Activated gamma-delta T cell (primary cell): ENCODE results near the gene OTUB2.

ENCODE experiments used
- DNase-seq: peaks from one replicate; lab custom pipeline; 2025; lab: John Stamatoyannopoulos, UW

Gene OTUB2

DNA sequence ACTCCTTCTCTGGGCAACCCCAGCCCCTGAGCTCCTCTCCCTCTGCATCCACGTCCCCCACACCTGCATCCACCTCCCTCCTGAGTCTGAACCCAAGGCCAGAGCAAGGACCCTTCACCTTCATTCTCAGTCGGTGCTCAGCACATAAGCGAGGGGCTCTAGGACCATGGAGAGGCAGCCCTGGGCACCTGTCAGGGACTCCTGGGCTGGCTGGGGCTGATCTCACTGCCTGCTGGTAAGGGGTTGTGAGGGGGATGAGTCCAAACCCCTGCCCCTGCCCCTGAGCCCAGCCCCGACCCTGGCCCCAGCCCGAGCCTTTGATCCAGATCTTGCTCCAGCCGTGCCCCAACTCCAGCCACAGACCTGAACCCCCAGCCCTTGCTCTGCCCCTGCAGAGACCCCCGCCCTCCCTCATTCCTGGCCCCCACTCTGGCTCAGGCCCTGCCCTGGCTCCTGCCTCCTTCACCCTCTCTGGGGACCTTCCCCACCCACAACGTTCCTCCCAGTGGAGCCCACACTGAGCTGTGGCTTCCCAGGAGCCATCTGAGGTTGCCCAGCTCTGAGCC is 29.9 kb upstream of the OTUB2 start:
- DNase-seq, result no peak

DNA sequence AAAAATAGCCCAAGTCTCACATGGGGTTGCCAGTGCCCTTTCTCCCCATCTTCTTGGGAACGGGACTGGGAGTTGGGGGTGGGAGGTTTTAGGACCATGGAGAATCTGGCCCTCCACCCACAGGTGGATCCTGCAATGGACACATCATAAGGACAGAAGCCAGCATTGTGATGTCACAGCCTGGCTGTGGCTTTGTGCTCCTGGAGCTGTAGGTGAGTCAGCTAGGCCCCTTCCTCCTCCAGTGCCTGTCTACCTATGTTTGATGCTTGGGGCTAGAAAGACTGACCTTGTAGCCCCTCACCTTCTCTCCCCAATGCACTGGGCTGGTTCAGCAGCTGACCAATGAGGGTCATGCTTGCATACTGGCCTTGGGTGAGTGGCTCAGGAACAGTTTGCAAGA is 29.1 kb upstream of the OTUB2 start, which contains the start of gene CCDC197:
Gene CCDC197 (plus strand): TSS at position 220 of the 400 bp plus-strand sequence. CDS start 831 bp downstream, outside the sequence.
- no peak for DNase-seq

DNA sequence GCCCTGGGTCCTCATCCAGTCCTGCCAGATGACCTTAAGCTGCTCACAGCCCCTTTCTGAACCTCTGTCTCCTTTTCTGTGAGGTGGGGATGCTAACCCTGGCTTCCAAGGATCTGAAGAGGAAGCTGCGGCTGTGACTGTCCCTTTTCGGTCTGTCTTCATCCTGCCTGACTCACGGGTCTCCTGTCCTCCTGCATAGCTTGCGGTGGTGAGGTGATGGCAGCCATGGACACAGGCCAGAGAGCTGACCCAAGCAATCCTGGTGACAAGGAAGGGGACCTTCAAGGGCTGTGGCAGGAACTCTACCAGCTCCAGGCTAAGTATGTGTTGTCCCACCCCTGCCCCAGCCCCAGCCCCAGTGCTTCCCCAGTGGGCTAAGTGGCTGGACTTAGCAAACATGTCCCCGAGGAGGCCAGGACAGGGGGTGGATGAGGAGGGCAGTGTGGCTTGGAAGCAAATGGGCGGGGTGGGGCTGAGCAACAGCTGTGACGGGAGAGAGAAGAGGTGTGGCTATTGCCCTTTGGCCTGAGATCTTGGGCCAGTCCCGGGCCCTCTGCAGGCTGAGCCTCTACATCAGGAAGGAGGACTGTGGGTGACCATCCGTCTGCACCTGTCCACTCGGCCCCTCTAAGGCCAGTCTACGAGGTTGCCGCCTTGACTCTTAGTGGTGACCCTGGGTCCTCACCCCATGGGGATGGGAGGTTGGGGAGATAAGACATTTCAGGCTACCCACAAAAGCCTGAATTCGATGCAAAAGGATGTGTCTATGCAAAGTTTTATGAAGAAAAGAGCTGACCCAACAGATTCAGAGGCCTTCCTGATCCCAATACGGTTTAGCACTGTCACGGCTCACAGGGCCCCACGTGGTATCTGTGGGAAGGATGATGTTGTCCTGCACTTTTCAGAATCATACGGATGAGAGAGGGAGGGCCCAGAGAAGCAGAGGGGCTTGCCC is 27.9 kb upstream of the OTUB2 start:
- DNase-seq, result no peak

DNA sequence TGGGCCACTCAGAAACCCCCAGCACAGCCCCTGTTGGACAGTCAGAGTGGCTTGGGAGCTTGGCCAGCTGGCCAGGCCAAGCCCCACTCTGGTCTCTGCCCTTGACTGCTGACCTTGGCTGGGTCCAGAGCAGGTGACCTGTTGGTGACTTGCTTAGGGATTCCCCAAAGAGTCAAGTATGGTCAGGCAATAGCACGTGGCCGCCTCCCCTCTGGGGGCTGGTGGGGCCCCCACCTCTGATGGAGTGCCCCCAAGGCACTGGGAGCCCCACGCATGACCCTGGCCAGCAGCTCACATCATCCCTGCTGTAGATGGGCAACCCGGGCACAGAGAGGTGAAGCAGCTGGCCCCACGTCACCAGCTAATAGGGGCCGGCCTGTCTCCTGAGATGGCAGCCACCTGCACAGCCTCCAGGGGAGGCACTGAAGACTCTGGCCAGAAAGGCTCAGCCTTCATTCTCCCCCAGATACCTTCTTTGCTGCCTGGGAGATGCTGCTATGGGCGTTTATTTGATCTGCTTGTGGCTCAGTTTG is 27.2 kb upstream of the OTUB2 start:
- DNase-seq, result no peak

DNA sequence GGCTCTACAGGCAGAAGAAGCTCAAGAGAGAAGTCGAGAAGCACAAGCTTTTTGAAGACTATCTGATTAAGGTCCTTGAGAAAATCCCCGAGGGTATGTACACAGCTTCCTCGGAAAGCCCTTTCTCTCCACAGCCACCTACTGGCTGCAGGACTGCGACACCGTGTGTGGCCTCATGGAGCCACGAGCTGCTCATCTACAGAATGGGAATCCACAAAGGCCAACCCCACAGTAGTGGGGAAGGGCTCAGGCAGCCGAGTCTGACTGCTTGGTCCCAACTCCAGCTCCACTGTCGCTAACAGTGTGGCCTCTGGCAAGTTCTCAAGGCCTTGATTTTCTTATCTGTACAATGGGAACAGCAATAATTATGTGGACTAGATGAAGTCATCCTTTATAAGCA is 26.6 kb upstream of the OTUB2 start:
- DNase-seq, result no peak

DNA sequence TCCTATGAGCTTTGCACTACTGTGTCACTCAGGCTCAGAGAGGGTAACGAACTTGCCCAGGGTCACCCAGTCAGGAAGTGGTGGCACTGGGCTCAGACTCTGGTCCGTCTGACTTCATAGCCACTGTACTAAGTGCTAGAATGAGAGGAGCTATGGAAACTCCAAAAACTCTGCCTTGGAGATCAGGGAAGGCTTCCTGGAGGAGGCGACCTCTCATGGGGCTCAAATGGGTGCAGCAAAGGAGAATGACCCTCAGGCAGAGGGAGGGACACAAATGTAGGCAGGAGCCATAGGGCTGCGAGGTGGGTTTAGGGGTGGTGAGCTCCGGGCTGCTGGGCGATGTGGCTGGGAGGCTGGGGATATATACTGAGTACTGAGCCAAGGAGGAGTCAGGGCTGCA is 25.9 kb upstream of the OTUB2 start:
- no peak for DNase-seq

DNA sequence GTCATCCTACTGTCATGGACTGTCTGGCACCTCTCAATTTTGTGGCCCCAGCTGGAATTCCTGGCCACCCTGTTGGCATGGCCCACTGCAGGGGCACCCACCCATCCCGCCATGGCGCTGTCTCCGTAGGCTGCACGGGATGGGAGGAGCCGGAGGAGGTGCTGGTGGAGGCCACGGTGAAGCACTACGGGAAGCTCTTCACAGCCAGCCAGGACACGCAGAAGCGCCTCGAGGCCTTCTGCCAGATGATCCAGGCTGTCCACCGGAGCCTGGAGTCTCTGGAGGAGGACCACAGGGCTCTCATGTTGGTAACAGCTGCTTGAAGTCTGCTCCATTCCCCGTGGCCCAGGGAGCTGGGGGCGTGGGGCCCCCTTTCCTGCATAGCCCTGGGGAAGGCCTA is 25.1 kb upstream of the OTUB2 start:
- DNase-seq, result no peak

DNA sequence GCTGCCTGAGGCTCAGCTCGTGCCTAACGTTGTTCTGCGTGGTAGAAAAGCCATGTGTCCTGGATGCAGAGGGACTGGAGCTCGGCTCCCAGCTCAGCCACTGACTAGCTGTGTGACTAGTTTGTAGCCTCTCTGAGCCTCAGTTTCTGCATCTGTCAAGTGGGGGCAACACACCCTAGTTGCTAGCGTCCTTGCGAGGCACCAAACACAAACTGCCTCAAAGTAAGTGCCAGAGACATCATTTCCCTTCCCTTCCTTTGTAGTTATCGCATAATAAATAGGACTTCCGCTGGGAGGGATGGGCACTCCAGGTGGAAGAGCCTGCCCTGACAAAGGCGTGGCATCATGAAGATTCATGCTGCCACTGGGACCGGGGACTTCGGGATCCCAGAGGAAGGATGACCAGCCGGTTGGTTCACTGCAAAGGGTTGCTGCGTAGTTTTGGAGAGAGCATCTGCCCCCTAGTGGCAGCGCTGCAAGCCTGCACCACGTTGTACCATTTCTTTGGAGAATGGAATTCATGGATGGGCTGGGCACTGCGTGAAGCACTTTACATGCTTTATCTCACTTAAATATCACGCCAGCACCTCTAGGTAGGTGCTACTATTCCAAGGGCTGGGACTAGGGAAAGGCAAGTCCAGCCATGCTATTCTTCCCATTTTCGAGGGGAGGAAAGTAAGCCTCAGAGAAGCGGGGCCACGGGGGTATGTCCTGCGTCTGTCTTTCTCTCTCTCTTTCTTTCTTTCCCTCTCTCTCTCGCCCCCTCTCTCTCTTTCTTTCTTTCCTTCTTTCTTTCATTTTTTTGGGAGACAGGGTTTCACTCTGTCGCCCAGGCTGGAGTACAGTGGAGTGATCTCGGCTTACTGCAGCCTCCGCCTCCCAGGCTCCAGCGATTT is 24.4 kb upstream of the OTUB2 start:
- no peak for DNase-seq

DNA sequence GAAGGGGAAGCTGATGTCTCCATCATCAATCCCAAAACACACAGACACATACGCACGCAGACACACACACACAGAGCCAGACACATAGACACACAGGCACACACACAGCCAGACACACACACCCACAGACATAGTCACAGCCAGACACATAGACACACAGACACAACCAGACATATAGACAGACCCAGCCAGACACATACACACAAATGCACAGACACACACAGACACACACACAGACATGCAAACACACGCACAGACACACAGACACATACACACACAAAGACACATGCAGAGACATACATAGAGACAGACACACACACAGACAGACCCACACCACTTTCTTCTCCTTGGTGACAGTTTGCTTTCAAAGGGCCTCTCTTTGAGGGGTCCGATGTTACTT is 22.7 kb upstream of the OTUB2 start:
- no peak for DNase-seq

DNA sequence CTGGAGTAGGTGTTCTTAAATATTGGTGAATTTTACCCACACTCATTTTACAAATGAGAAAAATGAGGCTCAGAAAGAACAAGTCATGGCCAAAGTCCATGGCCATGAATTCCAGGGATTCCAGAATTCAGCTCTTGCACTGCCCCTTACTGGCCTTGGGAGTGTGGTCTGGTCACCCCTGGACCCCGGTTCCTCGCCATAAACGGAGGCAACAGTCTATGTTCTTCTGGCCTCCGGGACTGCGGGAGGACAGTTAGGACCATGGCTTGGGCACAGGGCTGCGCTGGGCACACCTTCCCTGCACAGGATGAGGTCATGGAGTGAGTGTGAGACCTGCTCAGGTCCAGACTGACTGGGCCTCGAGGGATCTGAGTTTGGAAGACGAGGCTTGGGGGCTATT is 22.1 kb upstream of the OTUB2 start:
- no peak for DNase-seq

DNA sequence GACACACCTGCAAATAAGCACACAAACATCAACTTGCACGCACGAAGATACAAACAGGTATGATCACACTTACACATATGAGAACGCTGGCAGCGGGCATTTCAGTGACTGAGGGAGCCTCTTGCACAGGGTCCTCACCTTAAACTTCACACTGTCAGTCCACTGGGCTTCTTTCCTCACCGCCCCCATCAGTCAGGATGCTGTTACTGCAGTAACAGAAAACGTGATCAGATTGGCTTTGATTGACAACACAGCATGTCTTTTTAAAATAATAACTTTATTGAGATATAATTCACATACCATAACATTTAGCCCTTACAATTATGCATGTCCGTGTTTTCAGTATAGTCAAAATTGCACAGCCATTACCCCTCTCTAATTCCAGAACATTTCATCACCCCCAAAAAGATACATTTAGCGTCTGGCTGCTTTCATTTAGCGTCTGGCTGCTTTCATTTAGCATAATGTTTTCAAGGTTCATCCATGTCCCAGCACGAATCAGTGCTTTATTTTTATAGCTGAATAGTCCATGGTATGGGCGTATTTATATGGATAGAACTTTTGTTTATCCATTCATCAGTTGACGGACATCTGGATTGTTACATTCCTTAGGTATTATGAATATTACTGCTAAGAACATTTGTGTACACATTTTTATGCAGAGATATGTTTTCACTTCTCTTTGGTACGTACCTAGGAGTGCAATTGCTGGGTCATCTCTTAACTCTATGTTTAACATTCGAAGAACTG is 20.6 kb upstream of the OTUB2 start:
- no peak for DNase-seq

DNA sequence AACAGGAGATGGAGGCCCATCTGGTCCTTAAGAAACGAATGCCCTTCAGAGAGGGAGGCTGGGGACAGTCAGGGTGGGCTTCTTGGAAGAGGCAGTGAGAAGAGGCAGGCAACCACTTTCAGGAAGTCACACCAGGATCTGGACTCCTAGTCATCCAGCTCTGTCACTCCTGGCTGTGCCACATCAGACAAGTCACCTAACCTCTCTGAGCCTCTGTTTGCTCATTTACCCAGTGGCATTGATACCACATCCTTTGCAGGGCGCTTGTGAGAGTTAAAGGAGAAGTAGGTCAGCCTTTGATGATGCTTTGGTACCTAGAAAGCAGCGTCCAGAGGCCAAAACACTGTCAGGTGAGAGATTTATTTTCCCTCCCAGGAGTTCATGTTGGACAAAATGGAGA is 17.9 kb upstream of the OTUB2 start:
- DNase-seq, result no peak

DNA sequence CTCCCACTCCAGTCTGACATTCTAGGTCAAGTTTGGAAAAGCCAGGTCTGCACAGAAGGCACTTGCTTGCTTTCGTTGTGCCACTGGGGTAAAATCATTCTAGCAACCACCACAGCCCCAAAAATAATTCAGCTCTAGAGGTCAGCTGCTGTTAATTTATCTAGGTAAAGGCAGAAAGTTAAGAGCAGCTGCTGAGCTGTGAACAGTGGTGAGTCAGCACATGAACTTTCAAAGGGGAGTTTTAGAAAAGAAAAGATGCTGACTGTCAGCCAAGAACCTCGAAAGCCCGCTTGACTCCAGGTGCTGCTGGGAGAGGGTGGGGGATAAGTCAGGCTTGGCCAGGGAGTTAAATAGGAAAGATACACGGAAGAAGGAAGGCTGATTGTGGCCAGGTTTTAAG is 16.4 kb upstream of the OTUB2 start:
- no peak for DNase-seq

DNA sequence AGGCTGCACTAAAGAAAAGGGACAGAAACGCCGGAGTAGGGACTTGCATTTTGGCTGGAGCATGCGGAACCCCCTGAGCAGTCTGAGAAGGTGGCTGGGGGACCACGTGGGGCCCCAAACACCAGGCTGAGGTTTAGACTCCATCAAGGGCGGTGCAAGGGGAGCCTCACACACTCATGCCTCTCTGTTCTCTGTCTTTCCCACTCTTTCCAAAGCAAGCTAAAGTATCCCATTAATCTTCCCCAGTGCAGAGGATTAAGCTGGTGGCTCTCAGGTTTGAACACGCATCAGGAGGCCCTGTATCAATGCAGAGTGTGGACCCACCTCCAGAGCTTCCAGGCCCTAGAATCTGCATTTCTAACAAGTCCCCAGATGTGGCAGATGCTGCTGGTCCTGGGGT is 15.5 kb upstream of the OTUB2 start:
- no peak for DNase-seq

DNA sequence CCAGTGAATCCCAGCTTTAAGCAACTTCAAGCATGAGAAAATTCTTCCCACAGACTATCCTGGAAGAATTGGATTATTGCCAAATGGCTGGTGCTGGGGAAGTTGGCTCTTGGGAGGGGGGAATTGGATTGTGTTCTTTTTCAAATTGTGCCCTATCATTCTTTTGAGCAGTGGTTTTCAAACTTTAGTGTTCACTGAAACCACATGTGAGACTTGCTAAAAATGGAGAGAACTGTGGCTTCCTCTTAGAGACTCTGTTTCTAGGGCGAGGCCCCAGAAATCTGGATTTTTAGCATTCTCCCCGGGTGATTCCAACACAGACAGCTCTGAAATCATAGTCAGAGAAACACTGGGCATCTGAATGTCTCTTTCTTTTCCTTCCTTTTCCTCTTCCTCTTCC is 14.3 kb upstream of the OTUB2 start:
- DNase-seq, result no peak

DNA sequence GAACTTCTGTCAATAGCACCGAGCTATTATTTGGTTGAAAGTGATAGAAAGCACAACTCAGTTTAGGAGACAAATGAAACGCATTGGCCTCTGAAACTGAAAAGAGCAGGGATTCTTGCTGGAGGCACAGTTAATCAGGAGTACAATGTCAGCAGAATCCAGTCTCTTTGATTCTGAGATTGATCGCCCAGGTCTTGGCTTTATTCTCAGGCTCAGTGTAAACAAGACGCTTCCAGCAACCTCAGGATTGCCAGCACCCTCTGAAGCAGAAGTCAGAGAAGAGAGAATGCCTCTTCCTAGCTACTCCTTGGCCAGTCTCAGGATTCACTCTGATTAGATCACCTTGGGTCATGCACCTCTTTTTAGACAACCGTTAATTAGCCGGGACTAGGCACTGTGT is 11.8 kb upstream of the OTUB2 start:
- no peak for DNase-seq

DNA sequence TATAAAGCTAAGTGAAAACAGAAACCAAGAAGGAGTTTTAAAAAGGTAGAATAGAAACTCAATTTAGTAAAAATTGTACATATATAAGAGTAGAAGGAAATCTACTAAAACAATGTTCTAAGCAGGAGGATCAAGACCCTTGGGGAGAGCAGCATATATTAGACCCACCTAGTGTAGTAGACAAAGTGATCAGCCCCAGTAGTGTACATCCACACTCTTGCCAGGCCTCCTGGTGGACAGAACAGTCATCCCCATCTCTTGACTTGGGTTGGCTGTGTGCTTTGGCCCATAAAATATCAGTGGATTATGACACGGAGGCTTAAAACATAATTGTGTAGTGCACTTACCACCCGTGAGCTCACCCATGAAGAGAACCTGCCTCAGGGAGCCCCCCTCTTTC is 10.9 kb upstream of the OTUB2 start:
- no peak for DNase-seq

DNA sequence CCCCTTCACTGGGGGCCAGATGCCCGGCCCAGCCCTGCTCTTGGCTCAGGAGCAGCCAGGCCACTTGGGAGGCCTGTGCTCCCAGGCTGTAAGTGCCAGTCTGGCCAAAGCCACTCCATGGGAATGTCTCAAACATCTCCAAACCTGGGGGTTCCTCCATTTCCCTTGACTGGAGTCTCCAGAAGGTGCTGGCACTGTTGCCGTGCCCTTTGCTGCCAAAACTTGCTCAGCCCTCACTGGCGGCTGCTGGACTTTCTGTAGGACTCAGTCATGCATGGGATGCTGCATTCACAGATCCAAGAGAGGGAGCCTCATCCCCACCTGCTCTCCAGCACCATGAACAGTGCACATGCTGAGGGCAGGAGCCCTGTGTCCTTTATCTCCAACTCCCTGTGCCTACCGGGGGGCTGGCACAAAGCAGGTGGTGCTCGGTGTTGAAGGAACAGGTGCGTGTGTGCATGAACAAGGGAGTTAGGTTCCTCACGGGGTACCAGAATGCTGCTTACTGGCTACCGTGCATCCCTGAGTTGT is 9.6 kb upstream of the OTUB2 start:
- no peak for DNase-seq

DNA sequence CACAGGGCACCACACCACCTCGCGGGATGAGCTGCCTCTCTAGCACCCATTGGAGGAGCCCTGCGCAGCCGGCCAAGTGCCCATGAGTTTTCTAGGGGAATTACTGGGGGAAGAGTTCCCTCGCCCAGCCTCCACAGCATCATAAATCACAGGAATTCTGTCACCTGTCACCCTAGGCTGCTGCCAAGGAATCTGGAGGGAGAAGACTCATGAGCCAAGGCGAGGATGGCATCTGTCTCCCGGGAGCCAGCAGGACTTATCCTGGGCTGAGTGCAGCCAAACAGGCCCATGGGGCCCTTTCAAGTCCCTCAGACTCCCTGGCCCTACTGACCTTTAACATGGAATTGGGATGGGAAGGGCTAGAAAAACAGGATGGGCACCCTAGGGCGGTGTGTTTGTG is 7.8 kb upstream of the OTUB2 start:
- DNase-seq, result no peak

DNA sequence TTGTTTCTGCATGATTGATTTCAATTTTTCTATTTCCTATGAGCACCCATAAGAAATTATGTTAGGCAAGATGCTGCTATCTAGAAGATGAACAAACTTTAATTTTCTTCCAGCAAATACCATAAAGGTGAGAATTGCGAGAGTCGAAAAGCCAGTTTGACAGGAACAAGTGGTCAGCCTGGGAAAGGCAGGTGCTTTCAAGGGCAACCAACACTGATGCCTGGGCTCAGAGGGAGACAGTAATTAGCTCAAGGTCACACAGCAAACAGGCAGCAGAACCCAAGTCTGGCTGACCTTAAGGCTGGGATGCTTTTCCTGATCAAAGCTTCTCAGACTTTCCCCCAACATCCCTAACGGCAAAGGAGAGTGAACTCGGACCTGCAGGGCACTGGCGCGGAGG is 6.8 kb upstream of the OTUB2 start:
- DNase-seq, result no peak

DNA sequence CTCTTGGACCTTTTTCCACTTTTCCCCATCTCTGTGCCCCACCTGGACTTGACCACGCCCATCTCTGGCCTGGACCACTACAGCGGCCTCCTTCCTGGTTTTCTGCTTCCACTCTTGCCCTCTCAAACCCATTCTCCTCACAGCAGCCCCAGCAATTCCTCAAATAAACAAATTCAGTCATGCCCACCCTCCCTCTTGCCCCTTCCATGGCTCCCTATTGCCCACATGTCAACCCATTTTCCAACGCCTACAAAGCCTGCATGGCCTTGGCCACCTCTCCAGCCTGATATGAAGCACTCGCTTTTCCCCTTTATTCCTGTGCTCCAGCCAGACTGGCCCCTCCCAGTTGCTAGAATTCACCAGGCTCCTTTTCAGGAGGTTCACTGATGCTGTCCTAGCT is 5.9 kb upstream of the OTUB2 start:
- no peak for DNase-seq
